Right cardiac atrium (tissue), 5 donors: ENCODE measurements around the gene SCP2. TPM values are rescaled to one million over a fixed set of nuclear protein-coding genes. Genes with fewer than 3 reads are reported as not detected.

Experiments used
- ATAC-seq, 2 donors: fragments of 200-7000 bp; cut with Tn5 transposase; one replicate each; pipeline versions ENCODE4 v1.8.0 to v1.9.1; 2020; ENCODE audit warnings: moderate library complexity in 2 of 2, mild to moderate bottlenecking in 1 of 2
- DNase-seq, 3 donors: peaks; one replicate each; pipeline ENCODE4 v3.0.0-alpha.2; 2020
- H3K27ac ChIP-seq: one replicate; pipeline ENCODE4 v1.5.1; 2013; ENCODE audit warnings: mild to moderate bottlenecking, low read length, control low read depth, moderate library complexity
- H3K27me3 ChIP-seq: one replicate; pipeline ENCODE4 v1.6.1; 2013; ENCODE audit not compliant: control insufficient read depth, insufficient read depth
- H3K4me1 ChIP-seq: one replicate; pipeline ENCODE4 v1.6.1; 2013; ENCODE audit warnings: low read length; ENCODE audit not compliant: control insufficient read depth, insufficient read depth
- H3K4me3 ChIP-seq: one replicate; pipeline ENCODE4 v1.5.1; 2013; ENCODE audit warnings: low read length, control low read depth
- H3K9me3 ChIP-seq: one replicate; pipeline ENCODE4 v1.6.1; 2013; ENCODE audit warnings: low read length; ENCODE audit not compliant: control insufficient read depth
- WGBS: extraction: QIAGEN DNeasy Blood & Tissue Kit; methylation state at CpG from one replicate; pipeline ENCODE4 v1.1.7; 2013; 5-methylcytosine and 5-hydroxymethylcytosine counted together
- intact Hi-C, 4 donors: fragments of 100-400 bp; cut with DNase I; formaldehyde crosslinking; loops; one replicate each; pipeline versions ENCODE4 v1.11.0 to v1.14.0; 2022 to 2023
- polyA plus RNA-seq: library from polyadenylated mRNA; stranded (reverse); fragments of 200-250 nt; gene quantifications from one replicate; pipeline ENCODE4 v1.2.3, GENCODE V29; 2013
- total RNA-seq, 4 donors: library from RNA; stranded (reverse); fragmentation: NEBNext Ultra II Directional; extraction: Animal tissue kit (Norgen Biotek cat#: 25700); gene quantifications; one replicate each; pipeline ENCODE4 v1.2.1, GENCODE V29; 2021
- donor health status: healthy with polysubstance abuse.
- donor health status: DM: no; HTN: yes; CAD: no.
- donor health status: DM: no; HTN: no; CAD: no.
- donor health status: DM: no; HTN: yes; CAD: no; lungs with severe emphysema.
- donor health status: DM: yes; HTN: yes; CAD: no.

SCP2 gene
- total and polyA plus RNA-seq, 5 donors, result 129 to 203 (median 140) TPM

GRCh38 chr1:53083636-53084588 lies 156.8 kb downstream of the SCP2 start:
- 66% methylated on average over 17 of the region's 17 CpGs for WGBS
- H3K4me3 ChIP-seq, result no peak overlapping the region
- intact Hi-C loops, result no loop called here
- H3K9me3 ChIP-seq, result no peaks in the 10 kb centered on the region
- H3K27me3 ChIP-seq, result no peaks in the 10 kb centered on the region
- ATAC-seq (no peak), DNase-seq (peak in 2 of 3 donors; percentile 47 to 53)
- H3K4me1 ChIP-seq, result no peaks in the 10 kb centered on the region
- H3K27ac ChIP-seq, result no peak overlapping the region

GRCh38 chr1:53084589-53084971 lies 157.5 kb downstream of the SCP2 start:
- DNase-seq, result peak in 1 of 3 donors; percentile 49
- Histone ChIP-seq H3K27me3 (no peaks in the 10 kb centered on the region), H3K4me3 (no peak overlapping the region), H3K9me3 (no peaks in the 10 kb centered on the region), H3K4me1 (no peaks in the 10 kb centered on the region), H3K27ac (no peak overlapping the region)
- WGBS, result 92% methylated on average over 8 of the region's 8 CpGs
- intact Hi-C loops, result no loop called here
- ATAC-seq, result no peak

- intact Hi-C loops, result no loop called here
- Histone ChIP-seq H3K27ac (no peak overlapping the region), H3K27me3 (no peaks in the 10 kb centered on the region), H3K4me1 (no peaks in the 10 kb centered on the region), H3K9me3 (no peaks in the 10 kb centered on the region), H3K4me3 (no peak overlapping the region)
- ATAC-seq (no peak), DNase-seq (no peak)
- 90% methylated on average over 8 of the region's 8 CpGs for WGBS
Measured at GRCh38 chr1:53085405-53085804, 158.3 kb downstream of the SCP2 start.

GRCh38 chr1:53086491-53087070 lies 159.5 kb downstream of the SCP2 start:
- peak in 1 of 3 donors; percentile 31 for DNase-seq

DNA sequence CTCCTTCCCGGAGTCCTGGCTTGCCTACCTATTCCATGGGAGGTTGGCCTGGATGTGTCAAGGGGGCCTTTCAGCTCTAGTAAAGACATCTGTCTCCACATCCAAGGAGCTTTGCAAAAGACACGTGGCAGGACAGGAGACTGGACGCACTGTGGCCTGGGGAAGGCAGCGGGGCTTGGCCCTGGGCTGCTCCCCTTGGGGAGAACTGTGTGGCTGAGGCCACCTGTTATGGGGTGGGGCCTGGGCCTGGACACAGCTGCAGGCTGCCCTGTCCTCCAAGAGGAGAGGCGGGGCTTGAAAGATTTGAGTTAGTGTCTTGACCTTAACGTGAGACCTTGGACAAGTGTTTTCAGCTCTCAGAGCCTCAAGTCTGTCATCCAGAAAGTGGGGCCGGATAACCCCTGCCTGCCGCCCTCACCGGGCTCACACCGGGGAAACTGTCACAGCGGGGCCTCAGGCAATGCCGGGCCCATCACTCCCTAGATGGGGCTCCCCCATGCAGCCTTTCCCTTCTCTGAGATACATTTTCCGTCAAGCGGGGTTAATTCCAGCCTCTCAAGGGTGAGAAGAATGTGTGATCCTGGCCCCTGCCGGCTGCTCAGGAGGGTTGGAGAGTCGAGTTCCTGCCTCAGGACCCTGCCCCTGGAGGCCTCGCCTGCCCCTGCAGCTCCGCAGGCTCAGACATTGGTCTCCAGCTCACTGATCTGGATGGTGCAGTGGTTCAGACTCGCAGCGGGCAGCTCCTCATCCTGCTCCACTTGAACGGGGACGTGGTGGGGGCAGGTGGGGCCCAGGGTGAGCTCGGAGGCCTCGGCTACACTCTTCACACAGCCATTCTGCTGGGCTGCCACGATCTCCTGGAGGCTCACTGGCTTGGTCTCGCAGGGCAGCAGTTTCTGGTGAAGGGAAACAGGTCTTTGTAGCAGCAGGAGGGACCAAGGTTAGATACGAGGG lies 160.5 kb downstream of the SCP2 start:
- Histone ChIP-seq H3K27ac (no peak overlapping the region), H3K4me3 (no peak overlapping the region), H3K4me1 (peaks cover 8% of the 10 kb centered on the region), H3K9me3 (no peaks in the 10 kb centered on the region), H3K27me3 (no peaks in the 10 kb centered on the region)
- 82% methylated on average over 27 of the region's 27 CpGs for WGBS
- no peak for ATAC-seq
- intact Hi-C loops, result no loop called here
- DNase-seq, result peak in 1 of 3 donors; percentile 50

More at GRCh38 chr1:53086491-53087070, 159.5 kb downstream of the SCP2 start:
- 68% methylated on average over 4 of the region's 4 CpGs for WGBS
- H3K9me3 ChIP-seq, result no peaks in the 10 kb centered on the region
- no peaks in the 10 kb centered on the region for H3K27me3 ChIP-seq
- ATAC-seq, result no peak
- H3K4me1 ChIP-seq, result peaks cover 8% of the 10 kb centered on the region
- no peak overlapping the region for H3K27ac ChIP-seq
- H3K4me3 ChIP-seq, result no peak overlapping the region
- intact Hi-C loops, result no loop called here

DNA sequence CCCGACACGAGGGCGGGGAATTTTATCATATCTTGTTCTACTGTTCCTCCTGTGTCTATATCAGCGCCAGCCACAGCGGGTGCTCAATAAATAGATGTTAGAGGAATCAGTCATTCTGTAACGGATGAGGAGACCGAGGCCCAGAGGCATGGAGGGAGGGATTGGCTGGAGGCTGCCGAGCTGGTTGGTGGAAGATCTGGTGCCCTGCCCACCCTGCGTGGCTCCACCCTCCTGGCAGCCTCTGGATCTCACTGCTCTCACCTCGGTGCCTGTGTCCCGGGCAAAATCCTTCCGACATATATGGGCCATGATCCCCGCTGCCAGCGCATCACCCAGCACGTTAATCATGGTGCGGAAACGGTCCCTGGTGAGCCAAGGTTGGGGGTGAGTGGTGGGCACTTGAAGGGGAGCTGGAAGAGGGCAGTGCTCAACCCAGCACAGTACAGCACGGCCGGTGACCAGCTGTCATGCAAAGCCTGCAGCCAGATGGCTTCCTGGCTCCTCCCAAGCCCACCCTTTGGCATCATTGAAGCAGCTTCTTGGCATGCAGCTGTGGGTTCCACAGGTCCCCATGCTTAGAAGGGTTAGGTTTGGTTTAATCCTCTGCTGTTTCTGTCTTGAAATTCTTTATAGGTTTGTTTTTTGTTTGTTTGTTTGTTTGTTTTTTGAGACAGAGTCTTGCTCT lies 161.7 kb downstream of the SCP2 start:
- DNase-seq (peak in 1 of 3 donors; percentile 59), ATAC-seq (no peak)
- Histone ChIP-seq H3K4me1 (peaks cover 8% of the 10 kb centered on the region), H3K27me3 (no peaks in the 10 kb centered on the region), H3K4me3 (no peak overlapping the region), H3K27ac (no peak overlapping the region), H3K9me3 (no peaks in the 10 kb centered on the region)
- 81% methylated on average over 19 of the region's 19 CpGs for WGBS
- intact Hi-C loops, result no loop called here

DNA sequence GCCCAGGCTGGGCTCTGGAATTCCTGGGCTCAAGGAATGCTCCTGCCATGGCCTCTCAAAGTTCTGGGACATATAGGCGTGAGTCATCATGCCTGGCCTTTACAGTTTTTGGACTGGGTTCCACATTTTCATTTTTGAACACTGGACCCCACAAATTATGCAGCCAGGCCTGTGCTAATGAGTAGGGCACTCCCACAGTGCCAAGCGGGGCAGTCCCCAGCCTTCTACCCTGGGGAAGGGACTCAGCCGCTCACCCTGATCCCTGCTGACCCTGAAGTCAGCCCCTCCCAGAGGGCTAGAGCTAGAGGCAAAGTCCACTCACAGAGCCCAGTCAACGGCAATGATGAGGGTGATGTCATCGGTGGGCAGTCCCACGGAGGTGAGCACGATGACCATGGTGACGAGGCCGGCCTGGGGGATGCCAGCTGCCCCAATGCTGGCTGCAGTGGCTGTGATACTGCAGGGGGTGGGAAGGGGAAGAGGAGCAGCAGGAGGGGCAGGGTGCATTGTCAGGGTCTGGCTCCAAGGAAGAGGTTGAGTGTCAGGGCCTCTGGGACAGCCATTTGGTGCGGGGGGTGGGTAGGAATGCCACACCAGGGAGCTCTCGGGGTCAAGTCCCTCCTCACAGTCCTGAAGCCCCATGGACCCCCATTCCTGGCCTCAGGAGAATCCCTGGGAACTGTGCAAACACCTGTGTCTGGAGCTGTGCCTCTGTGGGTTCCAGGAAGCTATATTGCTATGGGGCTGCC lies 162.6 kb downstream of the SCP2 start:
- WGBS, result 79% methylated on average over 11 of the region's 11 CpGs
- H3K27ac ChIP-seq, result no peak overlapping the region
- H3K4me1 ChIP-seq, result peaks cover 8% of the 10 kb centered on the region
- no peaks in the 10 kb centered on the region for H3K27me3 ChIP-seq
- intact Hi-C loops, result no loop called here
- no peaks in the 10 kb centered on the region for H3K9me3 ChIP-seq
- DNase-seq (peak in 1 of 3 donors; percentile 60), ATAC-seq (no peak)
- H3K4me3 ChIP-seq, result no peak overlapping the region

GRCh38 chr1:53090227-53091147 lies 163.4 kb downstream of the SCP2 start:
- ATAC-seq (peak; percentile 44 to 53), DNase-seq (peak; percentile 78 to 93 (median 86))
- Histone ChIP-seq H3K27me3 (no peaks in the 10 kb centered on the region), H3K27ac (no peak overlapping the region), H3K4me3 (no peak overlapping the region), H3K4me1 (peaks cover 8% of the 10 kb centered on the region), H3K9me3 (no peaks in the 10 kb centered on the region)
- intact Hi-C loops, result no loop called here
- 78% methylated on average over 37 of the region's 37 CpGs for WGBS
